K562 (cell line): ENCODE measurements around the gene SERINC3. TPM values are rescaled to one million over a fixed set of nuclear protein-coding genes. Genes with fewer than 3 reads are reported as not detected.

Experiments
- CXXC5 ChIP-seq: fragments of 250-450 bp; sonication (Bioruptor Pico); IDR thresholded peaks from 2 replicates; pipeline ENCODE4 v1.8.0; 2022; ENCODE audit warnings: inconsistent platforms, mild to moderate bottlenecking, moderate library complexity
- NFXL1 ChIP-seq: fragments of 450-650 bp; formaldehyde crosslinking; IDR thresholded peaks from 2 replicates; pipeline ENCODE4 v1.4.0; 2021; ENCODE audit warnings: mild to moderate bottlenecking
- POLR2B ChIP-seq: fragments of 450-650 bp; IDR thresholded peaks from 2 replicates; pipeline ENCODE4 v1.6.1; 2018; ENCODE audit warnings: low read depth; ENCODE audit not compliant: partially characterized antibody
- SAFB ChIP-seq: fragments of 200-400 bp; formaldehyde crosslinking; IDR thresholded peaks from 2 replicates; pipeline ENCODE4 v1.6.1; 2017; ENCODE audit warnings: low read depth, low read length, borderline replicate concordance
- TOE1 ChIP-seq, 2 experiments: fragments of 450-650 bp in 1 of 2; sonication (generic) in 1 of 2; formaldehyde crosslinking in 1 of 2; IDR thresholded peaks; 2 replicates each; pipeline versions ENCODE4 v1.7.1 to v1.8.0; 2016 to 2022; ENCODE audit warnings: borderline replicate concordance in 2 of 2, mild to moderate bottlenecking in 2 of 2, antibody characterized with exemption in 1 of 2, inconsistent platforms in 1 of 2, low read depth in 1 of 2, missing genetic modification reagents in 1 of 2, moderate library complexity in 1 of 2
- TRIM24 ChIP-seq, 2 experiments: fragments of 450-650 bp; IDR thresholded peaks; 2 replicates each; pipeline ENCODE4 v1.6.1; 2016
- XRCC4 ChIP-seq: IDR thresholded peaks from one replicate; pipeline ENCODE4 v1.6.1; 2011; ENCODE audit not compliant: insufficient read depth, insufficient read length; ENCODE audit errors: extremely low read depth
- ZKSCAN3 ChIP-seq: fragments of 250-450 bp; sonication (Bioruptor Pico); IDR thresholded peaks from 2 replicates; pipeline ENCODE4 v1.4.0; 2020
- ZNF23 ChIP-seq: fragments of 250-450 bp; sonication (Bioruptor Pico); IDR thresholded peaks from 2 replicates; pipeline ENCODE4 v1.4.0; 2020; ENCODE audit warnings: mild to moderate bottlenecking
- ZNF354B ChIP-seq: fragments of 250-450 bp; sonication (Bioruptor Pico); IDR thresholded peaks from 2 replicates; pipeline ENCODE4 v1.4.0; 2020
- ZNF507 ChIP-seq: conservative IDR thresholded peaks from 2 replicates; pipeline ENCODE4 v1.6.1; 2017; ENCODE audit warnings: missing genetic modification characterization, missing compliant biosample characterization
- polyA plus RNA-seq, 8 experiments: library from polyadenylated mRNA; depleted of rRNA in 4 of 8; stranded (reverse) in 5 of 8; unstranded in 3 of 8; fragments of >200 nt; fragmentation: Nextera tagmentation in 2 of 8; fragmentation: Illumina TruSeq in 1 of 8; extraction: Ambion mirVana in 2 of 8; extraction: Trizol in 1 of 8; gene quantifications; 2 replicates each; pipeline versions ENCODE4 v1.2.1 to v1.2.3, GENCODE V29; 2011 to 2014; ENCODE audit warnings: inconsistent platforms in 1 of 8, missing spikeins in 1 of 8
- total RNA-seq, 7 experiments: library from RNA; depleted of rRNA in 6 of 7; stranded (reverse); fragments of >200 nt in 6 of 7; fragmentation: Illumina TruSeq in 2 of 7; extraction: Trizol in 2 of 7; gene quantifications; 2 replicates each; pipeline versions ENCODE4 v1.2.1 to v1.2.3, GENCODE V29; 2011 to 2021; ENCODE audit warnings: low replicate concordance in 1 of 7
- TF ChIP-seq, protein P1 (sequence below): fragments of 150-350 bp; conservative IDR thresholded peaks from 2 replicates; pipeline ENCODE4 v1.6.1; 2014; ENCODE audit warnings: low read length
- TF ChIP-seq, protein P2 (sequence below): fragments of 200-600 bp; sonication (generic); IDR thresholded peaks from one replicate; pipeline ENCODE4 v1.6.1; 2012; ENCODE audit warnings: mild to moderate bottlenecking, low read depth, low read length, inconsistent platforms

The SERINC3 gene
- total and polyA plus RNA-seq, 9 of the 15 experiments (the other 6 are each of a cell fraction or from before 2014, with no cell fraction given) = 24.7 to 107 (median 48.8) TPM

GRCh38 chr20:44521484-44522481, at the start of gene SERINC3 (continued):
- no peak for TF ChIP-seq TOE1 (IDR thresholded peaks at IDR 0.05; ENCODE audit: borderline replicate concordance)
- TF ChIP-seq TOE1 (CRISPR knock-in tag; IDR thresholded peaks at IDR 0.05; ENCODE audit: borderline replicate concordance, low read depth) = no peak
- TF ChIP-seq, protein P1, sequence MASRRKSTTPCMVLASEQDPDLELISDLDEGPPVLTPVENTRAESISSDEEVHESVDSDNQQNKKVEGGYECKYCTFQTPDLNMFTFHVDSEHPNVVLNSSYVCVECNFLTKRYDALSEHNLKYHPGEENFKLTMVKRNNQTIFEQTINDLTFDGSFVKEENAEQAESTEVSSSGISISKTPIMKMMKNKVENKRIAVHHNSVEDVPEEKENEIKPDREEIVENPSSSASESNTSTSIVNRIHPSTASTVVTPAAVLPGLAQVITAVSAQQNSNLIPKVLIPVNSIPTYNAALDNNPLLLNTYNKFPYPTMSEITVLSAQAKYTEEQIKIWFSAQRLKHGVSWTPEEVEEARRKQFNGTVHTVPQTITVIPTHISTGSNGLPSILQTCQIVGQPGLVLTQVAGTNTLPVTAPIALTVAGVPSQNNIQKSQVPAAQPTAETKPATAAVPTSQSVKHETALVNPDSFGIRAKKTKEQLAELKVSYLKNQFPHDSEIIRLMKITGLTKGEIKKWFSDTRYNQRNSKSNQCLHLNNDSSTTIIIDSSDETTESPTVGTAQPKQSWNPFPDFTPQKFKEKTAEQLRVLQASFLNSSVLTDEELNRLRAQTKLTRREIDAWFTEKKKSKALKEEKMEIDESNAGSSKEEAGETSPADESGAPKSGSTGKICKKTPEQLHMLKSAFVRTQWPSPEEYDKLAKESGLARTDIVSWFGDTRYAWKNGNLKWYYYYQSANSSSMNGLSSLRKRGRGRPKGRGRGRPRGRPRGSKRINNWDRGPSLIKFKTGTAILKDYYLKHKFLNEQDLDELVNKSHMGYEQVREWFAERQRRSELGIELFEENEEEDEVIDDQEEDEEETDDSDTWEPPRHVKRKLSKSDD = no peak
- TF ChIP-seq ZKSCAN3 (CRISPR knock-in tag) = no peak
- TF ChIP-seq, protein P2, sequence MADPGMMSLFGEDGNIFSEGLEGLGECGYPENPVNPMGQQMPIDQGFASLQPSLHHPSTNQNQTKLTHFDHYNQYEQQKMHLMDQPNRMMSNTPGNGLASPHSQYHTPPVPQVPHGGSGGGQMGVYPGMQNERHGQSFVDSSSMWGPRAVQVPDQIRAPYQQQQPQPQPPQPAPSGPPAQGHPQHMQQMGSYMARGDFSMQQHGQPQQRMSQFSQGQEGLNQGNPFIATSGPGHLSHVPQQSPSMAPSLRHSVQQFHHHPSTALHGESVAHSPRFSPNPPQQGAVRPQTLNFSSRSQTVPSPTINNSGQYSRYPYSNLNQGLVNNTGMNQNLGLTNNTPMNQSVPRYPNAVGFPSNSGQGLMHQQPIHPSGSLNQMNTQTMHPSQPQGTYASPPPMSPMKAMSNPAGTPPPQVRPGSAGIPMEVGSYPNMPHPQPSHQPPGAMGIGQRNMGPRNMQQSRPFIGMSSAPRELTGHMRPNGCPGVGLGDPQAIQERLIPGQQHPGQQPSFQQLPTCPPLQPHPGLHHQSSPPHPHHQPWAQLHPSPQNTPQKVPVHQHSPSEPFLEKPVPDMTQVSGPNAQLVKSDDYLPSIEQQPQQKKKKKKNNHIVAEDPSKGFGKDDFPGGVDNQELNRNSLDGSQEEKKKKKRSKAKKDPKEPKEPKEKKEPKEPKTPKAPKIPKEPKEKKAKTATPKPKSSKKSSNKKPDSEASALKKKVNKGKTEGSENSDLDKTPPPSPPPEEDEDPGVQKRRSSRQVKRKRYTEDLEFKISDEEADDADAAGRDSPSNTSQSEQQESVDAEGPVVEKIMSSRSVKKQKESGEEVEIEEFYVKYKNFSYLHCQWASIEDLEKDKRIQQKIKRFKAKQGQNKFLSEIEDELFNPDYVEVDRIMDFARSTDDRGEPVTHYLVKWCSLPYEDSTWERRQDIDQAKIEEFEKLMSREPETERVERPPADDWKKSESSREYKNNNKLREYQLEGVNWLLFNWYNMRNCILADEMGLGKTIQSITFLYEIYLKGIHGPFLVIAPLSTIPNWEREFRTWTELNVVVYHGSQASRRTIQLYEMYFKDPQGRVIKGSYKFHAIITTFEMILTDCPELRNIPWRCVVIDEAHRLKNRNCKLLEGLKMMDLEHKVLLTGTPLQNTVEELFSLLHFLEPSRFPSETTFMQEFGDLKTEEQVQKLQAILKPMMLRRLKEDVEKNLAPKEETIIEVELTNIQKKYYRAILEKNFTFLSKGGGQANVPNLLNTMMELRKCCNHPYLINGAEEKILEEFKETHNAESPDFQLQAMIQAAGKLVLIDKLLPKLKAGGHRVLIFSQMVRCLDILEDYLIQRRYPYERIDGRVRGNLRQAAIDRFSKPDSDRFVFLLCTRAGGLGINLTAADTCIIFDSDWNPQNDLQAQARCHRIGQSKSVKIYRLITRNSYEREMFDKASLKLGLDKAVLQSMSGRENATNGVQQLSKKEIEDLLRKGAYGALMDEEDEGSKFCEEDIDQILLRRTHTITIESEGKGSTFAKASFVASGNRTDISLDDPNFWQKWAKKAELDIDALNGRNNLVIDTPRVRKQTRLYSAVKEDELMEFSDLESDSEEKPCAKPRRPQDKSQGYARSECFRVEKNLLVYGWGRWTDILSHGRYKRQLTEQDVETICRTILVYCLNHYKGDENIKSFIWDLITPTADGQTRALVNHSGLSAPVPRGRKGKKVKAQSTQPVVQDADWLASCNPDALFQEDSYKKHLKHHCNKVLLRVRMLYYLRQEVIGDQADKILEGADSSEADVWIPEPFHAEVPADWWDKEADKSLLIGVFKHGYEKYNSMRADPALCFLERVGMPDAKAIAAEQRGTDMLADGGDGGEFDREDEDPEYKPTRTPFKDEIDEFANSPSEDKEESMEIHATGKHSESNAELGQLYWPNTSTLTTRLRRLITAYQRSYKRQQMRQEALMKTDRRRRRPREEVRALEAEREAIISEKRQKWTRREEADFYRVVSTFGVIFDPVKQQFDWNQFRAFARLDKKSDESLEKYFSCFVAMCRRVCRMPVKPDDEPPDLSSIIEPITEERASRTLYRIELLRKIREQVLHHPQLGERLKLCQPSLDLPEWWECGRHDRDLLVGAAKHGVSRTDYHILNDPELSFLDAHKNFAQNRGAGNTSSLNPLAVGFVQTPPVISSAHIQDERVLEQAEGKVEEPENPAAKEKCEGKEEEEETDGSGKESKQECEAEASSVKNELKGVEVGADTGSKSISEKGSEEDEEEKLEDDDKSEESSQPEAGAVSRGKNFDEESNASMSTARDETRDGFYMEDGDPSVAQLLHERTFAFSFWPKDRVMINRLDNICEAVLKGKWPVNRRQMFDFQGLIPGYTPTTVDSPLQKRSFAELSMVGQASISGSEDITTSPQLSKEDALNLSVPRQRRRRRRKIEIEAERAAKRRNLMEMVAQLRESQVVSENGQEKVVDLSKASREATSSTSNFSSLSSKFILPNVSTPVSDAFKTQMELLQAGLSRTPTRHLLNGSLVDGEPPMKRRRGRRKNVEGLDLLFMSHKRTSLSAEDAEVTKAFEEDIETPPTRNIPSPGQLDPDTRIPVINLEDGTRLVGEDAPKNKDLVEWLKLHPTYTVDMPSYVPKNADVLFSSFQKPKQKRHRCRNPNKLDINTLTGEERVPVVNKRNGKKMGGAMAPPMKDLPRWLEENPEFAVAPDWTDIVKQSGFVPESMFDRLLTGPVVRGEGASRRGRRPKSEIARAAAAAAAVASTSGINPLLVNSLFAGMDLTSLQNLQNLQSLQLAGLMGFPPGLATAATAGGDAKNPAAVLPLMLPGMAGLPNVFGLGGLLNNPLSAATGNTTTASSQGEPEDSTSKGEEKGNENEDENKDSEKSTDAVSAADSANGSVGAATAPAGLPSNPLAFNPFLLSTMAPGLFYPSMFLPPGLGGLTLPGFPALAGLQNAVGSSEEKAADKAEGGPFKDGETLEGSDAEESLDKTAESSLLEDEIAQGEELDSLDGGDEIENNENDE = no peak
- TF ChIP-seq ZNF23 (CRISPR knock-in tag) = no peak
- TF ChIP-seq SAFB = no peak
- no peak for TF ChIP-seq NFXL1 (CRISPR knock-in tag)
- no peak for TF ChIP-seq TRIM24 (IDR thresholded peaks at IDR 0.05)
- no peak for TF ChIP-seq ZNF507
- TF ChIP-seq CXXC5 = peak; percentile 83
- peak; percentile 77 for TF ChIP-seq POLR2B
- TF ChIP-seq XRCC4 = no peak
- TF ChIP-seq ZNF354B (CRISPR knock-in tag) = no peak
